HepG2 (cell line): ENCODE measurements around the gene SFPQ. TPM values are rescaled to one million over a fixed set of nuclear protein-coding genes. Genes with fewer than 3 reads are reported as not detected.

ENCODE experiments used
- ATAC-seq: fragments of 200-7000 bp; cut with Tn5 transposase; 3 replicates; pipeline ENCODE4 v1.9.1; 2020; ENCODE audit warnings: mild to moderate bottlenecking, moderate library complexity
- BruUV-seq: library from RNA; stranded (reverse); fragments of 400-500 nt; replicated peaks from 2 replicates; lab custom pipeline; 2021; lab: Mats Ljungman, UMichigan
- CTCF ChIA-PET: fragments of 300-600 bp; formaldehyde crosslinking; extraction: SDS; loops from one replicate; lab custom pipeline; 2021; ENCODE audit warnings: low total read pairs, inconsistent platforms, low intra/inter-chr PET ratio; lab: Yijun Ruan, JAX
- POLR2A ChIA-PET: fragments of 350-600 bp; sonication (Branson Sonifier 250); formaldehyde crosslinking; loops from one replicate; lab custom pipeline; 2020; ENCODE audit warnings: antibody characterized with exemption, inconsistent platforms; lab: Yijun Ruan, JAX
- DNase-seq: peaks from one replicate; pipeline ENCODE4 v3.0.0-alpha.2; 2015; ENCODE audit warnings: low spot score
- FAIRE-seq: peaks from 3 replicates; lab custom pipeline; 2011; peaks lifted over from hg19 to GRCh38; lab: Jason Lieb, UNC
- H2AFZ ChIP-seq: one replicate; pipeline ENCODE4 v1.6.1; 2011; ENCODE audit warnings: low read length, inconsistent platforms
- H3K27ac ChIP-seq: fragments of 300-600 bp; 3 replicates; pipeline ENCODE4 v1.8.0; 2011; ENCODE audit warnings: mixed run types, mild to moderate bottlenecking, mixed read lengths, low read length, inconsistent platforms; ENCODE audit not compliant: insufficient read depth; ENCODE audit errors: extremely low read length
- H3K27me3 ChIP-seq, 2 experiments: fragments of 200-600 bp in 1 of 2; 2 replicates in 1 of 2; 3 replicates in 1 of 2; pipeline versions ENCODE4 v1.6.0 to v1.8.0; 2011; ENCODE audit warnings: low read length in 2 of 2, mild to moderate bottlenecking in 2 of 2, moderate library complexity in 2 of 2, inconsistent platforms in 1 of 2; ENCODE audit not compliant: insufficient read depth in 2 of 2, control insufficient read depth in 1 of 2
- H3K36me3 ChIP-seq, 2 experiments: fragments of 200-600 bp in 1 of 2; replicated peaks in 1 of 2; 2 replicates in 1 of 2; 3 replicates in 1 of 2; pipeline versions ENCODE4 v1.5.1 to v1.8.0; 2011; ENCODE audit warnings: low read length in 2 of 2, inconsistent platforms in 1 of 2; ENCODE audit not compliant: insufficient read depth in 2 of 2, control insufficient read depth in 1 of 2
- H3K4me1 ChIP-seq: 2 replicates; pipeline ENCODE4 v1.5.1; 2012; ENCODE audit warnings: low read length, inconsistent platforms; ENCODE audit not compliant: insufficient read depth
- H3K4me2 ChIP-seq: 2 replicates; pipeline ENCODE4 v1.6.0; 2011; ENCODE audit warnings: low read depth, low read length, inconsistent platforms
- H3K4me3 ChIP-seq, 3 experiments: fragments of 200-600 bp in 1 of 3; sonication (generic), shearing (Covaris generic) in 1 of 3; replicated peaks in 1 of 3; 2 replicates each; pipeline ENCODE4 v1.5.1; 2011 to 2016; ENCODE audit warnings: low read length in 3 of 3, inconsistent platforms in 2 of 3, low read depth in 2 of 3, mild to moderate bottlenecking in 2 of 3, control low read depth in 1 of 3, mixed read lengths in 1 of 3; ENCODE audit not compliant: insufficient read depth in 1 of 3
- H3K79me2 ChIP-seq: one replicate; pipeline ENCODE4 v1.6.1; 2011; ENCODE audit warnings: low read length, inconsistent platforms; ENCODE audit not compliant: insufficient read depth
- H3K9ac ChIP-seq: 2 replicates; pipeline ENCODE4 v1.6.0; 2011; ENCODE audit warnings: mild to moderate bottlenecking, low read depth, low read length, inconsistent platforms; ENCODE audit not compliant: insufficient read depth
- H3K9me3 ChIP-seq: 2 replicates; pipeline ENCODE4 v1.5.1; 2012; ENCODE audit warnings: mild to moderate bottlenecking, low read length
- H4K20me1 ChIP-seq: 2 replicates; pipeline ENCODE4 v1.6.0; 2011; ENCODE audit warnings: inconsistent platforms, mild to moderate bottlenecking, low read length, moderate library complexity; ENCODE audit not compliant: insufficient read depth
- ERF ChIP-seq: IDR thresholded peaks from 2 replicates; pipeline ENCODE4 v1.6.1; 2018; ENCODE audit warnings: missing biosample characterization, missing genetic modification reagents
- TOPORS ChIP-seq: sonication (generic); formaldehyde crosslinking; IDR thresholded peaks from 2 replicates; pipeline ENCODE4 v1.8.0; 2023; ENCODE audit warnings: mild to moderate bottlenecking, missing genetic modification reagents
- ZFP62 ChIP-seq: sonication (generic); formaldehyde crosslinking; IDR thresholded peaks from 2 replicates; pipeline ENCODE4 v1.4.0; 2020; ENCODE audit warnings: missing genetic modification reagents
- WGBS: methylation state at CpG from one replicate; pipeline ENCODE4 v1.1.6; 2017; ENCODE audit warnings: low lambda C conversion rate; 5-methylcytosine and 5-hydroxymethylcytosine counted together
- in situ Hi-C: cut with HindIII; loops from 2 replicates; pipeline ENCODE4 v1.10.0; 2017; ENCODE audit warnings: low pct_unique_long_range_greater_than_20kb; ENCODE audit not compliant: extremely low pct_ligation_motif_present
- intact Hi-C: fragments of 100-400 bp; cut with micrococcal nuclease; formaldehyde crosslinking; loops from one replicate; pipeline ENCODE4 v1.10.0; 2022; ENCODE audit not compliant: unreplicated experiment
- polyA plus RNA-seq, 8 experiments: library from polyadenylated mRNA; depleted of rRNA in 3 of 8; stranded (reverse) in 7 of 8; unstranded in 1 of 8; fragments of >200 nt; fragmentation: Illumina TruSeq in 4 of 8; extraction: Trizol in 4 of 8; gene quantifications; 2 replicates each; pipeline versions ENCODE4 v1.2.1 to v1.2.3, GENCODE V29; 2011 to 2016; ENCODE audit warnings: low read depth in 4 of 8, missing spikeins in 1 of 8, mixed read lengths in 1 of 8; ENCODE audit not compliant: insufficient read depth in 1 of 8
- total RNA-seq, 5 experiments: library from RNA; depleted of rRNA; stranded (reverse); fragments of >200 nt; fragmentation: Illumina TruSeq; extraction: Trizol; gene quantifications; 2 replicates each; pipeline ENCODE4 v1.2.3, GENCODE V29; 2016; ENCODE audit warnings: low read depth in 1 of 5

SFPQ gene
- total and polyA plus RNA-seq, 2 of the 13 experiments (the other 11 are each of a cell fraction or from before 2014, with no cell fraction given), result 101 to 292 TPM

DNA sequence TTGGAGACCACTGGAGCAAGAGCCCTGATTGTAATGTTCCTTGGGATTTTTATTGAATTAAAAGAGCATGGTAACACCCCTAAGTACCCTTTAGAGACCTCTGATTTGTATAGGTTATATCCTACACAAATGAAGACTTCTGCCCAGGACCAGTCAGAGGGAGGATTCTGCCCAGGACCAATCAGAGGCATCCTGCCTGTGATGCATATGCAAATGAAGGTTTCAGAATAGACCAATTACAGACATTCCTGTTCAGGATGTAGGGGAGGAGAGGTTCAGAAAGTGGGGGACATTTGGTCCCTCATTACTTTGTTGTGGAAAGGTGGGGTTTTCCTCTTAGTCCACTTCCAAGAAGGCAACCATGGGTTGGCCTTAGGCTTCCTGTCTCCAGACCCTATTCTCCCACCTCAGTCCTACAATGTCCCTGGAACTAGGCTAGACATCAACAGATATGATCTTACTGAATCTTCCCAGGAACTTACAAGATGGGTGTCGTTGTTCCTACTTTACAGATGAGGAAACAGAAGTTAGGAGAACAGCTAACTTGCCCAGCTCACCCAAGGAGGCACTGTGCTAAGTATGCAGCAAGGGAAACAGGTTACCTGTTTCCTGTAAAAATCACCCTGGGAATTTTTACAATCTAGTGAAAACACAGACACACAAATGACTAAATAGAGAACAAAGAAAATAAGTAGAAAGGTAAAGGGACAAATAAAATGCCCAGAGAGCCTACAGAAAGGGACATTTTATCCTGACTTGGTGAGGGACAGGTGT lies 36.8 kb upstream of the SFPQ start:
- no peak overlapping the region for H3K4me2 ChIP-seq
- no peak for FAIRE-seq
- no peaks in the 10 kb centered on the region for H3K36me3 ChIP-seq
- no peaks in the 10 kb centered on the region for H3K79me2 ChIP-seq
- H3K9ac ChIP-seq, result no peak overlapping the region
- ChIA-PET CTCF (no interaction called here), POLR2A (no interaction called here)
- no peak for DNase-seq
- no peak for ATAC-seq
- in situ Hi-C loops, result loop anchor here (10.0 kb wide), 1 partner anchor 55 kb away; no protein-coding TSS in a partner anchor
- no peak overlapping the region for H2AFZ ChIP-seq
- no peak for TF ChIP-seq ZFP62 (CRISPR knock-in tag)
- TF ChIP-seq ERF (CRISPR knock-in tag), result no peak
- TF ChIP-seq, all 625 proteins: peak for 0
- Histone ChIP-seq H3K4me1 (no peaks in the 10 kb centered on the region), H3K27ac (no peak overlapping the region), H3K27me3 (no peaks in the 10 kb centered on the region), H3K4me3 (no peak overlapping the region), H3K9me3 (no peaks in the 10 kb centered on the region), H4K20me1 (no peaks in the 10 kb centered on the region)
- BruUV-seq, result no TSS peak
- 0% methylated on average over 1 of the region's 1 CpG for WGBS
- intact Hi-C loops, result no loop called here

DNA sequence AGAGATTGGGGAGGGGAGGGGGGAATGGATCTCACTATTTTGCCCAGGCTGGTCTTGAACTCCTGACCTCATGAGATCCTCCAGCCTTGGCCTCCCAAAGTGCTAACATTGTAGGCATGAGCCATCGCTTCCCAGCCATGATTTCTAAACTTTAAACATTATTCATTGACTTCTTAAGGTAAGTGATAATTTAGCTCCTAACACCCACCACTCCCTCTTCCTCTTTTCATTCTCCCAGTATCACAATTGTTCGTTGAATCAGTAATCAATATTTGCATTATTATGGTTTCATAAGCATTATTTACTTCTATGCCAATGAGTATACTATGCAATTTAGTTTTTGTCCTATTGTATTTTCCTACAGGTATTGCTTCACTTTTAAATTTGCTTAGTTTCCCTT lies 33.6 kb upstream of the SFPQ start:
- Histone ChIP-seq H3K79me2 (no peaks in the 10 kb centered on the region), H3K36me3 (no peaks in the 10 kb centered on the region), H3K4me3 (no peak overlapping the region), H4K20me1 (no peaks in the 10 kb centered on the region), H2AFZ (no peak overlapping the region), H3K9me3 (no peaks in the 10 kb centered on the region), H3K27me3 (no peaks in the 10 kb centered on the region; a peak in 1 of 5 replicates), H3K4me2 (no peak overlapping the region), H3K4me1 (no peaks in the 10 kb centered on the region), H3K9ac (no peak overlapping the region), H3K27ac (no peak overlapping the region)
- no peak for FAIRE-seq
- ChIA-PET POLR2A (no interaction called here), CTCF (no interaction called here)
- 44% methylated on average over 2 of the region's 2 CpGs for WGBS
- ATAC-seq, result no peak
- no peak for TF ChIP-seq TOPORS (CRISPR knock-in tag)
- in situ Hi-C loops, result loop anchor here (10.0 kb wide), 1 partner anchor 58 kb away; no protein-coding TSS in a partner anchor
- intact Hi-C loops, result no loop called here
- no peak for DNase-seq
- BruUV-seq, result no TSS peak
